Measurements from ENCODE around the gene ZNF140.
A peak's percentile ranks its signal among the peaks of the same experiment; 100 is the strongest.

Gene ZNF140

GRCh38 chr12:133080368-133081158 is at the start of gene ZNF140:
ZNF140 (plus strand) TSS chr12:133080923; CDS start chr12:133081321, 398 bp downstream.
- peak; percentile 85 to 87 for DNase-seq (ENCODE audit: low read depth in 2 of 2)

GRCh38 chr12:133037207-133038005 is 43.3 kb upstream of the ZNF140 start, which contains the start of gene ZNF84:
ZNF84 (plus strand) TSS chr12:133037509; CDS start chr12:133041468, 3,959 bp downstream.
- DNase-seq (ENCODE audit: low read depth in 2 of 2) = peak; percentile 93 to 94

DNA sequence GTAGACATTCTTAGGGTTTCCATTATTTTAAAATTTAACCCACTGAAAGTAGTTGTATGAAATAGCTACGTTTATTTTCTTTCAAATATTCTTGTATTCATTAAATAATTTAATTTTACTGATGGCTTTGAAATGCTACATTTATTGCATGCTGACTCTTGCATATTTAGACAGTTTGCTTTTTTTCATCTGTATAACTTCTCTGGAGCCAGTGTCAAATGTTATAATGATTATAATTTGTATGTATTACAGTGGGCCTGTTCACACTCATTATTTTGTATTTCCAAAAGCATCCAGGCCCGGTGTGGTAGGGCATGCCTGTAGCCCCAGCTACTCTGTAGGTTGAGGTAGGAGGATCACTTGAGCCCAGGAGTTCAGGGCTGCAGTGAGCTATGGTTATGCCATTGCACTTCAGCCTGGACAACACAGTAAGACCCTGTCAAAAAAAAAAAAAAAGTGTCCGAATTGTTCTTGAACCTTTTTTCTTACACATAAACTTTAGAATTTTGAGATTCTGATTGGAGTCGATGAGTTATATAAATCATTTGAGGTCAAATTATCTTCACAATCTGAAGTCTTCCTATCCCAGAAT is 42.5 kb upstream of the ZNF140 start:
- no peak for DNase-seq (ENCODE audit: low read depth in 2 of 2)

GRCh38 chr12:133046698-133047097 is 34.0 kb upstream of the ZNF140 start:
- DNase-seq (ENCODE audit: low read depth in 2 of 2) = no peak

DNA sequence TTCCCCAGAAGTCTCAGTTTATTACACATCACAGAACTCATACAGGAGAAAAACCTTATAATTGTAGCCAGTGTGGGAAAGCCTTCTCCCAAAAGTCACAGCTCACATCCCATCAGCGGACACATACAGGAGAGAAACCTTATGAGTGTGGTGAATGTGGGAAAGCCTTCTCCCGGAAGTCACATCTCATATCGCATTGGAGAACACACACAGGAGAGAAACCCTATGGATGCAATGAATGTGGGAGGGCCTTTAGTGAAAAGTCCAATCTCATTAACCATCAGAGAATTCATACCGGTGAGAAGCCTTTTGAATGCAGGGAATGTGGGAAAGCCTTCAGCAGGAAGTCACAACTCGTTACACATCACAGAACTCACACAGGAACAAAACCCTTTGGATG is 23.3 kb upstream of the ZNF140 start:
- DNase-seq (ENCODE audit: low read depth in 2 of 2) = no peak

DNA sequence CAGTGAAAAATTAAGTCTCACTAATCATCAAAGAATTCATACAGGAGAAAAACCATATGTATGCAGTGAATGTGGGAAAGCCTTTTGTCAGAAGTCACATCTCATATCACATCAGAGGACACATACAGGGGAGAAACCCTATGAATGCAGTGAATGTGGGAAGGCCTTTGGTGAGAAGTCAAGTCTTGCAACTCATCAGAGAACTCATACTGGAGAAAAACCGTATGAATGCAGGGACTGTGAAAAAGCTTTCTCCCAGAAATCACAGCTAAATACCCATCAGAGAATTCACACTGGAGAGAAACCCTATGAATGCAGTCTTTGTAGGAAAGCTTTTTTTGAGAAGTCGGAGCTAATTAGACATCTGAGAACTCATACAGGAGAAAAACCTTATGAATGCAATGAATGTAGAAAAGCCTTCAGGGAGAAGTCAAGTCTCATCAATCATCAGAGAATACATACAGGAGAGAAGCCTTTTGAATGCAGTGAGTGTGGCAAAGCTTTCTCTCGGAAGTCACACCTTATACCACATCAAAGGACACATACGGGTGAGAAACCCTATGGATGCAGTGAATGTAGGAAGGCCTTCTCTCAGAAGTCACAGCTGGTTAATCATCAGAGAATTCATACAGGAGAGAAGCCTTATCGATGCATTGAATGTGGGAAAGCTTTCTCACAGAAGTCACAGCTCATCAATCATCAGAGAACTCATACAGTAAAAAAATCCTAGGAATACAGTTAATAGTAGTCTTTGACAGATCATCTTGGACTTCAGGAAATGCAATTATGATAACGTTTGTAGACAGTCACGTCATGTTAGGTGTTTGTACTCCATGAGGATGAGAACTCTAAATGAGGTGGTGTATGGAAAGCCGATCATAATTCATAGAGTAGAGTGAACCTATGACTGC is 22.3 kb upstream of the ZNF140 start:
- no peak for DNase-seq (ENCODE audit: low read depth in 2 of 2)

GRCh38 chr12:133061954-133062353 is 18.8 kb upstream of the ZNF140 start:
- no peak for DNase-seq (ENCODE audit: low read depth in 2 of 2)

GRCh38 chr12:133063556-133063955 is 17.2 kb upstream of the ZNF140 start:
- no peak for DNase-seq (ENCODE audit: low read depth in 2 of 2)

DNA sequence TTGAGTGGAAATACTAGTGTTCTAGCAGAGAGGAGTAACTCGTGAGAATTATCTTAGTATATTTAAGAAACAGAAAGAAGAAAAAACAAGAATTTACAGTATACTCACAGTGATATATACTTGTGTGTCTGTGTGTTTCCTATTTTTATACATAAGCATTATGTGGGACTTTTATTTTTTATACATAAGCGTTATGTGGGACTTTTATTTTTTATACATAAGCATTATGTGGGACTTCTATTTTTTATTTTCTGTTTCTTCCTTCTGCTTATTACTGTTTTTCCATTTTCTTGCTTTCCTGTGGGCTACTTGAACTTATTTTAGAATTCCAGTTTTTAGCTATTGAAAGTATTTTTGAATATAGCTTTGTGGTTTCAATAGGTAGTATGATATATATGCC is 6.9 kb upstream of the ZNF140 start:
- no peak for DNase-seq (ENCODE audit: low read depth in 2 of 2)

GRCh38 chr12:133080026-133080367 is 726 bp upstream of the ZNF140 start:
- DNase-seq (ENCODE audit: low read depth in 2 of 2) = peak; percentile 85 to 91

- no peak for DNase-seq (ENCODE audit: low read depth in 2 of 2)
Measured at GRCh38 chr12:133081159-133081780, 547 bp downstream of the ZNF140 start.

DNA sequence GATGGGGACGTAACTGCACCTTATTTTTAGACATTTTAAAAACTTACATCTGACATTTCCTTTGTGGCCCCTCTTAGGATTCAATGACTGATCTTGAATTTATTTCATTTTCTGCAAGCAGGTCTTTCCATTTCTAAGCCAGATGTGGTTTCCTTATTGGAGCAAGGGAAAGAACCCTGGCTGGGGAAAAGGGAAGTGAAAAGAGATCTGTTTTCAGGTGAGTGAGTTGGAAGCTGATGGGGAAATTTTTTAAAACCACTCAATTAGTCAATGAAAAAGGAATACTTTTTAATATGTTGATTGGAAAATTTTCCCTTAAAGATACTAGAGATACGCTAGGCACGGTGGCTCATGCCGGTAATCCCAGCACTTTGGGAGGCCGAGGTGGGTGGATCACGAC is 2.6 kb downstream of the ZNF140 start:
- DNase-seq (ENCODE audit: low read depth in 2 of 2) = no peak

GRCh38 chr12:133105620-133106019 is 24.9 kb downstream of the ZNF140 start:
- DNase-seq (ENCODE audit: low read depth in 2 of 2) = no peak

DNA sequence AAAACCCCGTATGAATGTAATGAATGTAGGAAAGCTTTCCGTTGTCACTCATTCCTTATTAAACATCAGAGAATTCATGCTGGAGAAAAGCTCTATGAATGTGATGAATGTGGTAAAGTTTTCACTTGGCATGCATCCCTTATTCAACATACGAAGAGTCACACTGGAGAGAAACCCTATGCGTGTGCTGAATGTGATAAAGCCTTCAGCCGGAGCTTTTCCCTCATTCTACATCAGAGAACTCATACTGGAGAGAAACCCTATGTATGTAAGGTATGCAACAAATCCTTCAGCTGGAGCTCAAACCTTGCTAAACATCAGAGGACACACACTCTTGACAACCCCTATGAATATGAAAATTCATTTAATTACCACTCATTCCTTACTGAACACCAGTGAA is 25.5 kb downstream of the ZNF140 start:
- DNase-seq (ENCODE audit: low read depth in 2 of 2) = no peak

DNA sequence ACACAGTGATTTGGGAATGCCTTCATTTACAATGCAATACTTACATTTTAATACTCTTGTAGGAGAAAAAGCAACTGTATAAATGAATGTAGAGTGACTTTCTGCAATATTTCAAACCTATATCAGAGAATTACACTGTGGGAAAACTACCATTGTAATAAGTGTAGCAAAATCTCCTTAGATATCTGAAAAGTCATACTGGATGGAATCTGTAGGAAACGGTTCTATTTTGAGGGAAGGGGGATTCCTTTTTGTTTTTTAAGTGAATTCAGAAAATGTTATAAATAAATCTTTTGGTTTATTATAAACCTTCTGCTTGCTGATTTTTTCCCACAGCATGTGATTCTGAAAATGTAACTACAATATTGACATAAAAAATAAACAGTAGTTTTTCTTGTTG is 26.4 kb downstream of the ZNF140 start:
- DNase-seq (ENCODE audit: low read depth in 2 of 2) = no peak

GRCh38 chr12:133108150-133108549 is 27.4 kb downstream of the ZNF140 start:
- DNase-seq (ENCODE audit: low read depth in 2 of 2) = no peak

DNA sequence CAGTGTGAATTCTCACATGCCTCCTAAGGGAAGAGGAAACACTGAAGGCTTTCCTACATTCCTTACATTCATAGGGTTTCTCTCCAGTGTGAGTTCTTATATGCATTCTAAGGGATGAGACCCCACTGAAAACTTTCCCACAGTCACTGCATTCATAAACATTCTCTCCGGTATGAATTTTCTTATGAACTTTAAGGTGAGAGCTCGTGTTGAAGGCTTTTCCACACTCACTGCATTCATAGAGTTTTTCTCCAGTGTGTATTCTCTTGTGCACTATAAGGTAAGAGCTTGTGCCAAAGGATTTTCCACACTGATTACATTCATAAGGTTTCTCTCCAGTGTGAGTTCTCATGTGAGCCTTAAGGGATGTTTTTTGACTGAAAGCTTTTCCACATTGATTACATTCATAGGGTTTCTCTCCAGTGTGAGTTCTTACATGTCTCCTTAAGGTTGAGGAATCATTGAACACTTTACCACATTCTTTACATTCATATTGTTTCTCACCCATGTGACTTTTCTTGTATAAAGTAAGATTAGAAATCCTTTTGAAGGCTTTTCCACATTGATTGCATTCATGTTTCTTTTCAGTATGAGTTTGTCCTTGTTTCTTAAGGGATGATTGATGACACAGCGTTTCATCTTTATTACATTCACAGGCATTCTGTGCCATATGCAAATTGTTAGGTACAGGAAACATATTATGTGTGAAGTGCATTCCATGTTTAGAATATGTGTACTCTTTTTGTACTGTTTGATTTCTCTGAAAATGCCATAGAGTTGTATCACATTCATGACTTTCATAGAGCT is 39.9 kb downstream of the ZNF140 start:
- no peak for DNase-seq (ENCODE audit: low read depth in 2 of 2)

DNA sequence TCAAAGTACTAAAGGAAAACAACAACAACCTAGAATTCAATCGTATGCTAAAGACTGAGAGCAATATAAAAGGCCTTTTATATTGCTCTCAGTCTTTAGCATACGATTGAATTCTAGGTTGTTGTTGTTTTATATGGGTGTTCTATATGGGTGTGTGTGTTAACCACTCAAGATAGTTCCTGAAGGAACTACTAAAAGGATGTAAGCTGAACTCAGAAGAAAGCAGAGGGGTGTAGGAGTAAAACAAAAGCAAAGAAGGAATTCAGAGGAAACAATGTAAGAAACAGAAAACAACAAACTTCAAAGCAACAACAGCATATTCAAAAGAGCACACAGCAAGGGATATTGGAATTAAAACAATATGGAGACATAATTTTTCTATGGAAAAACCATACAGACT is 44.0 kb downstream of the ZNF140 start:
- DNase-seq (ENCODE audit: low read depth in 2 of 2) = no peak

- no peak for DNase-seq (ENCODE audit: low read depth in 2 of 2)
Measured at GRCh38 chr12:133129368-133130037, 48.8 kb downstream of the ZNF140 start.
